ENCODE measurements around the gene PLAAT3. TPM values are rescaled to one million over a fixed set of nuclear protein-coding genes. Genes with fewer than 3 reads are reported as not detected.

PLAAT3 gene
- total and polyA plus RNA-seq, 2 of the 8 experiments (the other 6 are each of a cell fraction or from before 2014, with no cell fraction given): 109 to 190 TPM

- TF ChIP-seq JUN (IDR thresholded peaks at IDR 0.05; ENCODE audit: low read depth, low read length) (no peak), USF2 (IDR thresholded peaks at IDR 0.05; ENCODE audit: low read length) (no peak), GTF2F1 (IDR thresholded peaks at IDR 0.05; ENCODE audit: borderline replicate concordance, low read depth, low read length) (no peak), BCL11A (IDR thresholded peaks at IDR 0.05; ENCODE audit: low read depth in 2 of 2, low read length in 2 of 2) (no peak), ATF3 (IDR thresholded peaks at IDR 0.05; ENCODE audit: insufficient read depth, low read depth, low read length) (no peak), HDAC6 (IDR thresholded peaks at IDR 0.05; ENCODE audit: low read depth, low read length) (no peak), SIX5 (IDR thresholded peaks at IDR 0.05; ENCODE audit: low read depth, low read length) (no peak), NRF1 (IDR thresholded peaks at IDR 0.05; ENCODE audit: low read depth, low read length) (no peak), CREB1 (IDR thresholded peaks at IDR 0.05) (no peak), SRF (IDR thresholded peaks at IDR 0.05; ENCODE audit: low read depth, low read length) (no peak), CEBPB (IDR thresholded peaks at IDR 0.05; ENCODE audit: low read depth, low read length) (no peak), FOSL1 (IDR thresholded peaks at IDR 0.05; ENCODE audit: insufficient read depth, low read depth, low read length) (no peak), EP300 (IDR thresholded peaks at IDR 0.05; ENCODE audit: borderline replicate concordance in 1 of 2, low read depth in 2 of 2, low read length in 2 of 2) (no peak), SP1 (IDR thresholded peaks at IDR 0.05; ENCODE audit: low read depth, low read length) (0 out of 2 replicates have a peak, but pooled peaks have one; percentile 10), RAD21 (IDR thresholded peaks at IDR 0.05 in 1 of 2, conservative IDR thresholded peaks at IDR 0.05 in 1 of 2; ENCODE audit: low read depth in 2 of 2, low read length in 2 of 2) (no peak), CHD1 (IDR thresholded peaks at IDR 0.05; ENCODE audit: low read depth, low read length) (no peak), SP2 (IDR thresholded peaks at IDR 0.05; ENCODE audit: low read length) (no peak), TAF1 (IDR thresholded peaks at IDR 0.05; ENCODE audit: low read depth, low read length) (no peak), HDAC2 (IDR thresholded peaks at IDR 0.05; ENCODE audit: borderline replicate concordance in 1 of 2, low read depth in 2 of 2, low read length in 2 of 2) (0 out of 4 replicates have a peak, but pooled peaks of 1 of the 2 experiments have one; percentile 69), EGR1 (IDR thresholded peaks at IDR 0.05; ENCODE audit: borderline replicate concordance, low read depth, low read length) (peak; percentile 91), MAX (IDR thresholded peaks at IDR 0.05) (no peak), SIN3A (conservative IDR thresholded peaks at IDR 0.05 in 1 of 2, IDR thresholded peaks at IDR 0.05 in 1 of 2; ENCODE audit: low read depth in 1 of 2, low read length in 2 of 2) (peak in 1 of 2 experiments; percentile 51; a peak in 1 of 4 replicates)
Observed at GRCh38 chr11:63610604-63611394, 3.4 kb downstream of the PLAAT3 start (continued).
